Activated naive CD8-positive, alpha-beta T cell treated with anti-CD3 and anti-CD28 coated beads, Interleukin-2, amount 10 ng/mL, durations not matched to agents 7 days and 5 days (primary cell): ENCODE measurements around the gene KL. TPM values are rescaled to one million over a fixed set of nuclear protein-coding genes. Genes with fewer than 3 reads are reported as not detected.

Experiments used
- ATAC-seq: fragments of 150-1000 bp; cut with Tn5 transposase; one replicate; pipeline ENCODE4 v1.10.0; 2021; ENCODE audit warnings: low read depth, moderate library complexity
- POLR2A ChIA-PET: fragments of 350-600 bp; sonication (Branson Sonifier 250); formaldehyde crosslinking; loops from one replicate; lab custom pipeline; 2021; ENCODE audit warnings: antibody characterized with exemption; lab: Charles Lee
- DNase-seq: peaks from one replicate; pipeline ENCODE4 v3.0.0; 2021
- H3K27ac Mint-ChIP-seq: one replicate; pipeline ENCODE4 v1.8.0; 2022; ENCODE audit warnings: mild to moderate bottlenecking, mixed read lengths
- H3K27me3 Mint-ChIP-seq: one replicate; pipeline ENCODE4 v1.8.0; 2022; ENCODE audit warnings: mild to moderate bottlenecking, moderate library complexity, mixed read lengths
- H3K36me3 Mint-ChIP-seq: one replicate; pipeline ENCODE4 v1.8.0; 2021; ENCODE audit warnings: mild to moderate bottlenecking, mixed read lengths
- H3K4me1 Mint-ChIP-seq: one replicate; pipeline ENCODE4 v1.8.0; 2021; ENCODE audit warnings: mixed read lengths
- H3K4me3 Mint-ChIP-seq: one replicate; pipeline ENCODE4 v1.8.0; 2022; ENCODE audit warnings: mild to moderate bottlenecking, moderate library complexity, mixed read lengths
- H3K9me3 Mint-ChIP-seq: one replicate; pipeline ENCODE4 v1.8.0; 2021; ENCODE audit warnings: mixed read lengths
- total RNA-seq, 2 experiments: library from RNA; stranded (reverse); gene quantifications; one replicate each; pipeline ENCODE4 v1.2.3, GENCODE V29; 2021

The KL gene
- total RNA-seq: under 1 TPM; 0.28 to 0.64 TPM

DNA sequence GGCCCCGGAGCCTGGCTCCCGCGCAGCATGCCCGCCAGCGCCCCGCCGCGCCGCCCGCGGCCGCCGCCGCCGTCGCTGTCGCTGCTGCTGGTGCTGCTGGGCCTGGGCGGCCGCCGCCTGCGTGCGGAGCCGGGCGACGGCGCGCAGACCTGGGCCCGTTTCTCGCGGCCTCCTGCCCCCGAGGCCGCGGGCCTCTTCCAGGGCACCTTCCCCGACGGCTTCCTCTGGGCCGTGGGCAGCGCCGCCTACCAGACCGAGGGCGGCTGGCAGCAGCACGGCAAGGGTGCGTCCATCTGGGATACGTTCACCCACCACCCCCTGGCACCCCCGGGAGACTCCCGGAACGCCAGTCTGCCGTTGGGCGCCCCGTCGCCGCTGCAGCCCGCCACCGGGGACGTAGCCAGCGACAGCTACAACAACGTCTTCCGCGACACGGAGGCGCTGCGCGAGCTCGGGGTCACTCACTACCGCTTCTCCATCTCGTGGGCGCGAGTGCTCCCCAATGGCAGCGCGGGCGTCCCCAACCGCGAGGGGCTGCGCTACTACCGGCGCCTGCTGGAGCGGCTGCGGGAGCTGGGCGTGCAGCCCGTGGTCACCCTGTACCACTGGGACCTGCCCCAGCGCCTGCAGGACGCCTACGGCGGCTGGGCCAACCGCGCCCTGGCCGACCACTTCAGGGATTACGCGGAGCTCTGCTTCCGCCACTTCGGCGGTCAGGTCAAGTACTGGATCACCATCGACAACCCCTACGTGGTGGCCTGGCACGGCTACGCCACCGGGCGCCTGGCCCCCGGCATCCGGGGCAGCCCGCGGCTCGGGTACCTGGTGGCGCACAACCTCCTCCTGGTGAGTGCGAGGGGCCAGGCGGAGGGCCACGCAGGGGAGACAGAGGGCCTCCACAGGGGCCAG is at the start of gene KL:
Gene KL (plus strand): TSS at position 10 of the 909 bp plus-strand sequence. CDS start 18 bp downstream, at position 28.
- H3K27me3 Mint-ChIP-seq: peaks cover 75% of the 10 kb centered on the region
- H3K4me1 Mint-ChIP-seq: peaks cover 13% of the 10 kb centered on the region
- H3K4me3 Mint-ChIP-seq: peak within 1 kb of the TSS; percentile 87
- POLR2A ChIA-PET: interaction anchor here (0.9 to 1.2 kb wide), 3 partner anchors 9 to 526 kb away, joined by 3 read pairs; partner anchors contain the start of gene PDS5B
- ATAC-seq (peak; percentile 51), DNase-seq (peak; percentile 67)
- H3K27ac Mint-ChIP-seq: peak within 1 kb of the TSS; percentile 70
- no peaks in the 10 kb centered on the region for H3K36me3 Mint-ChIP-seq
- H3K9me3 Mint-ChIP-seq: no peaks in the 10 kb centered on the region

- Mint-ChIP-seq H3K27ac (no peak overlapping the region), H3K9me3 (no peaks in the 10 kb centered on the region), H3K4me1 (peaks cover 2% of the 10 kb centered on the region), H3K4me3 (no peak overlapping the region), H3K27me3 (peaks cover 4% of the 10 kb centered on the region), H3K36me3 (no peaks in the 10 kb centered on the region)
- DNase-seq (no peak), ATAC-seq (no peak)
- POLR2A ChIA-PET: no interaction called here
These were observed 48.5 kb upstream of the KL start for GRCh38 chr13:32967584-32968182.

GRCh38 chr13:32968316-32968715 is 47.9 kb upstream of the KL start:
- no peaks in the 10 kb centered on the region for H3K36me3 Mint-ChIP-seq
- H3K27me3 Mint-ChIP-seq: peaks cover 4% of the 10 kb centered on the region
- H3K9me3 Mint-ChIP-seq: no peaks in the 10 kb centered on the region
- DNase-seq: no peak
- H3K4me1 Mint-ChIP-seq: peaks cover 2% of the 10 kb centered on the region
- H3K27ac Mint-ChIP-seq: no peak overlapping the region
- ATAC-seq: no peak
- POLR2A ChIA-PET: no interaction called here
- no peak overlapping the region for H3K4me3 Mint-ChIP-seq

DNA sequence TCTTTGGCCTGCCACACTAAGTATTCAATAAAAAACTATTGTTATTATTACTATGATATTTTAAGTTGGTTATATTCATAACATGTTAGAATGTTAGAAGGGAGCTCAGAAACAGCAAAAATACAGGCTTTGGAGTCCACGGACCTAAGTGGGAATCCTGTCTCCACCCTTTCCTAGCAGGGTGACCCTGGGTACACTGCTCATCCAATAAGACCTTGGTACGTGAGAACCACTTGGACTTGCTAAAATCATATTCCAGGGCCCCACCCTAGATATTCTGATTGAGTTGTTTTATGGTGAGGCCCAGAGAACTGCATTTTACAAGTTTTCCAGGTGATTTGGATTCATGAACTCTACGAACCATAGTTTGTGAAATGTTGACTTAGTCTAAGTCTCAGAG is 47.4 kb upstream of the KL start:
- Mint-ChIP-seq H3K4me1 (peaks cover 2% of the 10 kb centered on the region), H3K9me3 (no peaks in the 10 kb centered on the region), H3K27ac (no peak overlapping the region), H3K27me3 (peaks cover 4% of the 10 kb centered on the region), H3K36me3 (no peaks in the 10 kb centered on the region), H3K4me3 (no peak overlapping the region)
- POLR2A ChIA-PET: no interaction called here
- ATAC-seq: no peak
- DNase-seq: no peak

GRCh38 chr13:32969516-32969941 is 46.7 kb upstream of the KL start:
- Mint-ChIP-seq H3K27me3 (peaks cover 4% of the 10 kb centered on the region), H3K27ac (no peak overlapping the region), H3K9me3 (no peaks in the 10 kb centered on the region), H3K36me3 (no peaks in the 10 kb centered on the region), H3K4me1 (peaks cover 2% of the 10 kb centered on the region), H3K4me3 (no peak overlapping the region)
- POLR2A ChIA-PET: interaction anchor here (0.6 kb wide), 1 partner anchor 15 kb away, joined by 5 read pairs; no protein-coding TSS in a partner anchor
- DNase-seq (no peak), ATAC-seq (no peak)

- Mint-ChIP-seq H3K4me1 (no peaks in the 10 kb centered on the region), H3K4me3 (no peak overlapping the region), H3K27me3 (peaks cover 4% of the 10 kb centered on the region), H3K27ac (no peak overlapping the region), H3K9me3 (peaks cover 3% of the 10 kb centered on the region), H3K36me3 (peaks cover 1% of the 10 kb centered on the region)
- ATAC-seq (no peak), DNase-seq (no peak)
- POLR2A ChIA-PET: interaction anchor here (0.7 kb wide), 1 partner anchor 92 kb away, joined by 3 read pairs; no protein-coding TSS in a partner anchor
These were observed 40.0 kb upstream of the KL start for GRCh38 chr13:32976056-32976805.

DNA sequence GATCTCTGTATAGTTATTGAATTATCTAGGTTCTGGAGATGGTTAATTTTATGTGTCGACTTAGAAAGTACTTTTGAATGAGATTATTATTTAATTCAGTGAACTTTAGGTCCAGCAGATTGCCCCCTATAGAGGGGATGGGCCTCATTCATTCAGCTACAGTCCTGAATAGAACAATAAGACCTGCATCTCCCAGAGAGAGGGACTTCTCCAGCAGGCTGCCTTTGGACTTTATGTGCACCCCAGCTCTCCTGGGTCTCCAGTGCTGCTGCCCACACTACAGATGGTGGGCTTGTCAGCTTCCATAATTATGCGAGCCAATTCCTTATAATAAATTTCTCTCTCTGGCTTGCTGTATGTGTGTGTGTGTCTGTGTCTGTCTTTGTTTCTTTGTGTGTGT is 39.3 kb upstream of the KL start:
- Mint-ChIP-seq H3K27ac (no peak overlapping the region), H3K36me3 (peaks cover 1% of the 10 kb centered on the region), H3K4me1 (no peaks in the 10 kb centered on the region), H3K27me3 (peaks cover 4% of the 10 kb centered on the region), H3K9me3 (peaks cover 3% of the 10 kb centered on the region), H3K4me3 (no peak overlapping the region)
- no peak for DNase-seq
- POLR2A ChIA-PET: interaction anchor here (0.7 kb wide), 1 partner anchor 92 kb away, joined by 3 read pairs; no protein-coding TSS in a partner anchor
- no peak for ATAC-seq

GRCh38 chr13:32977321-32977720 is 38.9 kb upstream of the KL start:
- ATAC-seq (no peak), DNase-seq (no peak)
- peaks cover 1% of the 10 kb centered on the region for H3K36me3 Mint-ChIP-seq
- H3K4me1 Mint-ChIP-seq: no peaks in the 10 kb centered on the region
- H3K4me3 Mint-ChIP-seq: no peak overlapping the region
- H3K9me3 Mint-ChIP-seq: peaks cover 3% of the 10 kb centered on the region
- peaks cover 4% of the 10 kb centered on the region for H3K27me3 Mint-ChIP-seq
- POLR2A ChIA-PET: no interaction called here
- peak overlapping the region; percentile 3 for H3K27ac Mint-ChIP-seq

DNA sequence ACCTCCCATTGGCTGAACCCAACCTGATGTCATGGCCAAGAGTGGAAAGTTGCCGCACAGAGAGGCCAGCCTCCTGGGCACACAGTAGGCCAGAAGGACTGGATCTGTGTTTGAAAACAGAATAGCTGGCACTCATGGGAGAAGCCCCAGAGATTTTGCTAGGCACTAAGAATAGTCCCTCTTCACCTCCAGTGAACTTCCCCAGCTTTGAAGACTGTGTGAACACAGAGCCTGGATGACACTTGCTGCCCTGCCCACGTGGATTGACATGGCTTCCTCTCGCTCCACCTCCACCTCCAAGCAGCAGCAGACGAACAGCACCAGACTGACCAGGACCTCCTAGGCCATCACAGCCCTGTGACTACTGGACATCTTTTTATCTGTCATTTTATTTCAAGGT is 37.9 kb upstream of the KL start:
- no peak for ATAC-seq
- Mint-ChIP-seq H3K36me3 (peaks cover 1% of the 10 kb centered on the region), H3K9me3 (peaks cover 3% of the 10 kb centered on the region), H3K27ac (no peak overlapping the region), H3K4me3 (no peak overlapping the region), H3K4me1 (no peaks in the 10 kb centered on the region), H3K27me3 (peaks cover 6% of the 10 kb centered on the region)
- POLR2A ChIA-PET: no interaction called here
- DNase-seq: no peak

- H3K4me3 Mint-ChIP-seq: no peak overlapping the region
- H3K27me3 Mint-ChIP-seq: peaks cover 20% of the 10 kb centered on the region
- peaks cover 3% of the 10 kb centered on the region for H3K9me3 Mint-ChIP-seq
- ATAC-seq (no peak), DNase-seq (no peak)
- H3K36me3 Mint-ChIP-seq: peaks cover 3% of the 10 kb centered on the region
- H3K27ac Mint-ChIP-seq: no peak overlapping the region
- no peaks in the 10 kb centered on the region for H3K4me1 Mint-ChIP-seq
- POLR2A ChIA-PET: interaction anchor here (0.6 kb wide), 1 partner anchor 242 kb away, joined by 4 read pairs; no protein-coding TSS in a partner anchor
These were observed 33.2 kb upstream of the KL start for GRCh38 chr13:32983058-32983457.

- peaks cover 5% of the 10 kb centered on the region for H3K4me1 Mint-ChIP-seq
- no peak overlapping the region for H3K27ac Mint-ChIP-seq
- peaks cover 3% of the 10 kb centered on the region for H3K9me3 Mint-ChIP-seq
- H3K4me3 Mint-ChIP-seq: no peak overlapping the region
- peaks cover 3% of the 10 kb centered on the region for H3K36me3 Mint-ChIP-seq
- ATAC-seq (no peak), DNase-seq (no peak)
- POLR2A ChIA-PET: no interaction called here
- H3K27me3 Mint-ChIP-seq: peaks cover 17% of the 10 kb centered on the region
These were observed 31.2 kb upstream of the KL start for GRCh38 chr13:32984857-32985626.

DNA sequence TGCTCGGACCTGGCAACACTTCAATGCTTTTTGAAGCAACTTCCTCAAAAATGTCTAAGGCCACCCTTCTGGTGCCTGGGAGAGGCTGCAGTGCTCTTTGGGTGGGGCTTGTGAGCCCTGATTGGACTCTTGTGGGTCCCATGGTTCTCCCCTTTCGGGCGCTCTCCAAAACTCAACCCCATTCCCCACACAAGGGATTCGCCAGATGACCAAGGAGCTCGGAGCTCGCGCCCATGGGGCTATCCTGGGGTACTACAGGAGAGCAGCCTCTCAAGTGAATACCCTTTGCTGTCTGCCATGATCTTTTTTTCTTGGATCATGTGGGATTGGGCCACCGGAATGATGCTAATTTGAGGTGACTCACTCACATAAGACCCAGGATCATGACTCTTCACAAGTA is 29.7 kb upstream of the KL start:
- H3K9me3 Mint-ChIP-seq: peaks cover 3% of the 10 kb centered on the region
- H3K36me3 Mint-ChIP-seq: peaks cover 3% of the 10 kb centered on the region
- H3K27ac Mint-ChIP-seq: no peak overlapping the region
- ATAC-seq: no peak
- peaks cover 19% of the 10 kb centered on the region for H3K27me3 Mint-ChIP-seq
- no peak overlapping the region for H3K4me3 Mint-ChIP-seq
- POLR2A ChIA-PET: no interaction called here
- no peak for DNase-seq
- peaks cover 5% of the 10 kb centered on the region for H3K4me1 Mint-ChIP-seq
